Epithelial cell of esophagus (primary cell): ENCODE measurements around the gene SLC11A1.

ENCODE experiments used
- DNase-seq: peaks from one replicate; pipeline ENCODE4 v3.0.0; 2010; ENCODE audit warnings: low read depth
- H3K4me3 ChIP-seq: 2 replicates; pipeline ENCODE4 v1.5.1; 2011; ENCODE audit warnings: mild to moderate bottlenecking, low read length, control low read depth
- TF ChIP-seq, protein P1 (sequence below): IDR thresholded peaks from 2 replicates; pipeline ENCODE4 v1.5.1; 2011; ENCODE audit warnings: low read depth, mild to moderate bottlenecking, low read length, control low read depth, inconsistent platforms; ENCODE audit not compliant: insufficient read depth; ENCODE audit errors: missing control alignments

SLC11A1 gene

DNA sequence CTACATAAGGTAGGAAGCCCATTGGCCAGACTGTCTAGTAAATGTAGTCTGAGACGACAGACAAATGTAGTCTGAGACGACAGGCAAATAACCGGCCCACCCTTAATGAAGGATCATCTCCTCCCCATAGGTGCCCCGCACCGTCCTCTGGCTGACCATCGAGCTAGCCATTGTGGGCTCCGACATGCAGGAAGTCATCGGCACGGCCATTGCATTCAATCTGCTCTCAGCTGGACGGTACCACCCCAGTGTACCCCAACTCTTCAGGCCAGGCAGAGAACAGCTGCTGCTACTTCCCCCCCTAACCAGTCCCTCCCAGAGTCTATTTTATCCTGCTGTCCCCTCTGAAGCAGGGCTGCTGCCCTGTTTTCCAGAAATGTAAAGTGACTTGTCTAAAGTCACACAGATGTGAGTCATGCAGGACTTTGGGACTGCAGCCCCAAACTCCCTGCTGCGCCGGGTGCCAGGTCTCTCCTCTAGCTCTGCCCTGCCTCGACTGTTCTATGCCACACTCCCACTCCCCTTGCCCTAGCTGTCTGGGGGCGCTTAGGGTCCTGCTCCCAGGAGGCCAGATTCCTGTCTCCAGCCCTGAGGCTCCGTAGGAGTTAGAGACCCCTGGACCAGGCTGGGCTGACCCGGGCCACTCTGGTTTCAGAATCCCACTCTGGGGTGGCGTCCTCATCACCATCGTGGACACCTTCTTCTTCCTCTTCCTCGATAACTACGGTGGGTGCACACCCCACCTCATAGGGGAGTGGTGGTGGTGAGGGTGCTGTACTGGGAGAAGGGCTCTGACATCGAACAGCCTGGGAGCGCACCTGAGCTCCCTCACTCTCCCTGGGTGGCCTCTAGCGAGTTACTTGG is 4.7 kb downstream of the SLC11A1 start:
- TF ChIP-seq, protein P1, sequence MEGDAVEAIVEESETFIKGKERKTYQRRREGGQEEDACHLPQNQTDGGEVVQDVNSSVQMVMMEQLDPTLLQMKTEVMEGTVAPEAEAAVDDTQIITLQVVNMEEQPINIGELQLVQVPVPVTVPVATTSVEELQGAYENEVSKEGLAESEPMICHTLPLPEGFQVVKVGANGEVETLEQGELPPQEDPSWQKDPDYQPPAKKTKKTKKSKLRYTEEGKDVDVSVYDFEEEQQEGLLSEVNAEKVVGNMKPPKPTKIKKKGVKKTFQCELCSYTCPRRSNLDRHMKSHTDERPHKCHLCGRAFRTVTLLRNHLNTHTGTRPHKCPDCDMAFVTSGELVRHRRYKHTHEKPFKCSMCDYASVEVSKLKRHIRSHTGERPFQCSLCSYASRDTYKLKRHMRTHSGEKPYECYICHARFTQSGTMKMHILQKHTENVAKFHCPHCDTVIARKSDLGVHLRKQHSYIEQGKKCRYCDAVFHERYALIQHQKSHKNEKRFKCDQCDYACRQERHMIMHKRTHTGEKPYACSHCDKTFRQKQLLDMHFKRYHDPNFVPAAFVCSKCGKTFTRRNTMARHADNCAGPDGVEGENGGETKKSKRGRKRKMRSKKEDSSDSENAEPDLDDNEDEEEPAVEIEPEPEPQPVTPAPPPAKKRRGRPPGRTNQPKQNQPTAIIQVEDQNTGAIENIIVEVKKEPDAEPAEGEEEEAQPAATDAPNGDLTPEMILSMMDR: no peak
- H3K4me3 ChIP-seq: no peak overlapping the region
- no peak for DNase-seq

DNA sequence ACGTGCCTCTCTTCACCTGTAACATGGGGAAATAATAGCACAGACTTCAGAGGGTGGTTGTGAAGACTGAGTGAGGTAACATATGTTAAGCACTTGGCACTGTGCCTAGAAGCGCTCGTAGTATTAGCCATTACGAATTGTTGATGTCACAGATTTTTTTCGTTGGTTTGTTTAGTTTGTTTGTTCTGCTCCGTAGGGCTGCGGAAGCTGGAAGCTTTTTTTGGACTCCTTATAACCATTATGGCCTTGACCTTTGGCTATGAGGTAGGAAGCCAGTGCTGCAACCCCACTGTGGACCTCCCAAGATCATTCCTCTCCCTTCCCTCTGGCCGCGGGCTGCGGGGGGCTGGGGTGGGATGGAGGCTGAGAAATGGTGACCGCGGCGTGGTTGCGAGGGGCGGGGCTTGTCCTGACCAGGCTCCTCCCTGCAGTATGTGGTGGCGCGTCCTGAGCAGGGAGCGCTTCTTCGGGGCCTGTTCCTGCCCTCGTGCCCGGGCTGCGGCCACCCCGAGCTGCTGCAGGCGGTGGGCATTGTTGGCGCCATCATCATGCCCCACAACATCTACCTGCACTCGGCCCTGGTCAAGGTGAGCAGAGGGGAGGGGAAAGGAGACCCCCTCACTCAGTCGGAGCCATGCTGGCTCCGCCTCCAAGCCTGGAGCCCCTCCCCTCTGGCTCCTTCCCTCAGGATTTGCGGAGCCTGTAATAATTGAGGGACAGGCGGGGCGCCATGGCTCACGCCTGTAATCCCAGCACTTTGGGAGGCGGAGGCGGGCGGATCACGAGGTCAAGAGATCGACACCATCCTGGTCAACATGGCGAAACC is 5.5 kb downstream of the SLC11A1 start:
- TF ChIP-seq, protein P1: no peak
- H3K4me3 ChIP-seq: peak overlapping the region; percentile 39
- DNase-seq: peak; percentile 84

GRCh38 chr2:218389333-218390150 is 7.5 kb downstream of the SLC11A1 start:
- TF ChIP-seq, protein P1: no peak
- H3K4me3 ChIP-seq: no peak overlapping the region
- DNase-seq: no peak

GRCh38 chr2:218391202-218391601 is 9.1 kb downstream of the SLC11A1 start:
- TF ChIP-seq, protein P1: no peak
- H3K4me3 ChIP-seq: no peak overlapping the region
- DNase-seq: no peak

GRCh38 chr2:218392459-218392858 is 10.4 kb downstream of the SLC11A1 start:
- H3K4me3 ChIP-seq: no peak overlapping the region
- TF ChIP-seq, protein P1: no peak
- no peak for DNase-seq

DNA sequence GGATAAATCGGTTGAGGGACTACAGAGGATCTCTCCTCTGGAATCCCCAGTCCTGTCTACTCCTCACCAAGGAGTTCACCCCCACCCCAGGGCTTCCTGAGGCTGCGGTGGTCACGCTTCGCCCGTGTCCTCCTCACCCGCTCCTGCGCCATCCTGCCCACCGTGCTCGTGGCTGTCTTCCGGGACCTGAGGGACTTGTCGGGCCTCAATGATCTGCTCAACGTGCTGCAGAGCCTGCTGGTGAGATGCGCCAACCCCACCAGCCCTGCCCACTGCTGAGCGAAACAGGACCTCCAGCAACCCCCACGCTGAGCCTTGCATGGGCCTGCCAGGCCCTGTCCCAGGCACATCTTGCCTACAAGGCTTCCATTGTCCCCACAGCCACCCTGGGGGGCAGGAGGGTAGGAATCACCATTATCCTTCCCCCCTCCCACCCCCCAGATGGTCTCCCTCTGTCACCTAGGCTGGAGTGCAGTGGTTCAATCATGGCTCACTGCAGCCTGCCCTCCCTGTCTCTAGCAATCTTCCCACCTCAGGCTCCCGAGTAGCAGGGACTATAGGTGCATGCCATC is 10.9 kb downstream of the SLC11A1 start:
- TF ChIP-seq, protein P1: no peak
- H3K4me3 ChIP-seq: no peak overlapping the region
- no peak for DNase-seq
